ENCODE measurements around the gene PREX1. TPM values are rescaled to one million over a fixed set of nuclear protein-coding genes. Genes with fewer than 3 reads are reported as not detected.

PREX1 gene
- total RNA-seq, 1 donor from 2014 or later, result 235 TPM

DNA sequence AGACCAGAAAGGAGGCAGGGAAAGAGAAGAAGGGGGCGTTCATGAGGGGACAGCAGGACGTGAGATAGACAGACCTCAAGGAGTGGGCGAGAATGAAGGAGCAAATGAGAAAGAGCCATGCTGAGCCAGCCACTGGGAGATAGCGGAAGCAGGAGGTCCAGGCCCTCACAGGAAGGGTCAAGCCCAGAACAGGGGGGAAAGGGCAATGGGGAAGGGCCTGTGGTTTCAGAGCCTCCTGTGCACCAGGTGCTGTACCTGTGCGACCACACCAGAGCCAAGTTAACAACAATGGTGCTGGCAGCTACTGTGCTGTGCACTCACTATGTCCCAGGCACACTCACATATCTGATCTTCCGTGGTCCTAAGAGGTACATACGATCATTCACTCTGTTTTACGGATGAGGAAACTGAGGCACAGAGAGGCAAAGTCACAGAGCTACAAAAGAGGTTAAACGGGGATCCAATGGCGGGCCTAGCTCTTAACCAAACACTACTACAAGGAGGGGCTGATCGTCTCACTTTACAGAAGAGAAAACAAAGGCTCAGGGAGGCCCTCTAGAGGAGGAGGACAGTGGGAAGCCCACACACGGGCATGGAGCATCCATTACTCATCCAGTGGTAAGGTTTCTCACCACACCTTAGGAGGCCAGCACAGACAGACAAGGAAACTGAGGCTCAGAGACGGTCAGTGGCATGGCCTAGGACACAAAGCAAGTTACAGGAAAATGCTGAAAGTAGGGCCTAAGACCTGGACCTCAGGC lies 129.1 kb downstream of the PREX1 start:
- H3K27me3 Mint-ChIP-seq (ENCODE audit: unreplicated experiment), result peaks cover 14% of the 10 kb centered on the region
- H3K9me3 Mint-ChIP-seq (ENCODE audit: unreplicated experiment), result peaks cover 29% of the 10 kb centered on the region
- H3K4me1 Mint-ChIP-seq (ENCODE audit: low read depth, unreplicated experiment), result peaks cover 17% of the 10 kb centered on the region
- H3K4me3 Mint-ChIP-seq (ENCODE audit: unreplicated experiment), result no peak overlapping the region
- peaks cover 18% of the 10 kb centered on the region for H3K36me3 Mint-ChIP-seq (ENCODE audit: unreplicated experiment)
- no peak for DNase-seq
- TF ChIP-seq, protein P1, sequence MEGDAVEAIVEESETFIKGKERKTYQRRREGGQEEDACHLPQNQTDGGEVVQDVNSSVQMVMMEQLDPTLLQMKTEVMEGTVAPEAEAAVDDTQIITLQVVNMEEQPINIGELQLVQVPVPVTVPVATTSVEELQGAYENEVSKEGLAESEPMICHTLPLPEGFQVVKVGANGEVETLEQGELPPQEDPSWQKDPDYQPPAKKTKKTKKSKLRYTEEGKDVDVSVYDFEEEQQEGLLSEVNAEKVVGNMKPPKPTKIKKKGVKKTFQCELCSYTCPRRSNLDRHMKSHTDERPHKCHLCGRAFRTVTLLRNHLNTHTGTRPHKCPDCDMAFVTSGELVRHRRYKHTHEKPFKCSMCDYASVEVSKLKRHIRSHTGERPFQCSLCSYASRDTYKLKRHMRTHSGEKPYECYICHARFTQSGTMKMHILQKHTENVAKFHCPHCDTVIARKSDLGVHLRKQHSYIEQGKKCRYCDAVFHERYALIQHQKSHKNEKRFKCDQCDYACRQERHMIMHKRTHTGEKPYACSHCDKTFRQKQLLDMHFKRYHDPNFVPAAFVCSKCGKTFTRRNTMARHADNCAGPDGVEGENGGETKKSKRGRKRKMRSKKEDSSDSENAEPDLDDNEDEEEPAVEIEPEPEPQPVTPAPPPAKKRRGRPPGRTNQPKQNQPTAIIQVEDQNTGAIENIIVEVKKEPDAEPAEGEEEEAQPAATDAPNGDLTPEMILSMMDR (IDR thresholded peaks at IDR 0.05; ENCODE audit: partially characterized antibody, unreplicated experiment), result no peak
- peak overlapping the region; percentile 34 for H3K27ac Mint-ChIP-seq (ENCODE audit: unreplicated experiment)

DNA sequence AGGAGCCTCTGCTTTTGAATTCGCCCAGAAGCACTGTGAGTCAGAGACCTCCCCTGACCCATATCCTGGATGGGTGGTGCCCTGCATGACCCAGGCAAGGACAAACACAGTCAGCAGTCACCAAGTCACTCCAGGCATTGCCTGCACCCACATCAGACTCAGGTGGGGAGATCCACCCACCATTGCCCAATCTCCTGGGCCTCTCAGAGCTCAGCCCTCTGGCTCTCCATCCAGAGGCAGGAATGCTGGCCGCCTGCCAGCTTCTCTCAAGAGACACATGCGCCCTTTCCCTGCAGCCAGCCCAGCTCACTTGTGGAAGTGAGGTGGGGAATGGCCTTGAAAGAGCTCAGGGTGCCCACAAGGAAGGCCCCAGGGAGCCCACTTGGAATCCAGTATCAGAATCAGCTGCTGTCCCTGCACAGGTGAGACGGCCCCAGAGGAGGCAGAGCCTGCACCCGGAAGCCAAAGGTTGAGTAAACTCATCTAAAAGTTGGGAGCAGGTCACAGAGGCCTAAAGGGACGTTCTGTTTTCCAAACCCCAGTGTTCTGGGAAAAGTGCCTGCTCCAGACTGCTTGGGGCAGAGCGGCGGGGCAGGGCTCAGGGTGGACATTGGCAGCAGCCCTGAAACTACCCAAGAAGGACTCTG lies 129.8 kb downstream of the PREX1 start:
- peaks cover 14% of the 10 kb centered on the region for H3K27me3 Mint-ChIP-seq (ENCODE audit: unreplicated experiment)
- TF ChIP-seq, protein P1 (IDR thresholded peaks at IDR 0.05; ENCODE audit: partially characterized antibody, unreplicated experiment), result no peak
- DNase-seq, result no peak
- H3K9me3 Mint-ChIP-seq (ENCODE audit: unreplicated experiment), result peaks cover 29% of the 10 kb centered on the region
- peaks cover 18% of the 10 kb centered on the region for H3K36me3 Mint-ChIP-seq (ENCODE audit: unreplicated experiment)
- H3K27ac Mint-ChIP-seq (ENCODE audit: unreplicated experiment), result peak overlapping the region; percentile 34
- H3K4me3 Mint-ChIP-seq (ENCODE audit: unreplicated experiment), result no peak overlapping the region
- H3K4me1 Mint-ChIP-seq (ENCODE audit: low read depth, unreplicated experiment), result peaks cover 13% of the 10 kb centered on the region

DNA sequence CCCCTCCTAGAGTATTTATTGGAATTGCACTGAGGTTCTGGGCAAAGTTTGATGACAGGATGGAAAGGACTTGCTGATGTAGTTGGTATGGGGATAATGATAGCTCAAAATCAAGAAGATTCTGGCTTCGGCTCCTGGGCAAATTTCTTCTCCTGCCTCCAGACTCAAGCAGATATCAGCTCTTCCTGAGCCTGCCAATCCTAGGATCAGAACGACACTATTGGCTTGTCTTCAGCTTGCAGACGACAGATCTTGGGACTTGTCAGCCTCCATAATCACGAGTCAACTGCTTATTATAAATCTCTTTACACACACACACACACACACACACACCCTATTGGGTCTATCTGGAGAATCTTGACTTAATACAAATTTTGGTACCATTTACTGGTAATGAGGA lies 131.1 kb downstream of the PREX1 start:
- H3K27ac Mint-ChIP-seq (ENCODE audit: unreplicated experiment), result peak overlapping the region; percentile 64
- peaks cover 18% of the 10 kb centered on the region for H3K36me3 Mint-ChIP-seq (ENCODE audit: unreplicated experiment)
- peaks cover 9% of the 10 kb centered on the region for H3K4me1 Mint-ChIP-seq (ENCODE audit: low read depth, unreplicated experiment)
- peaks cover 25% of the 10 kb centered on the region for H3K9me3 Mint-ChIP-seq (ENCODE audit: unreplicated experiment)
- no peak overlapping the region for H3K4me3 Mint-ChIP-seq (ENCODE audit: unreplicated experiment)
- peaks cover 8% of the 10 kb centered on the region for H3K27me3 Mint-ChIP-seq (ENCODE audit: unreplicated experiment)
- TF ChIP-seq, protein P1 (IDR thresholded peaks at IDR 0.05; ENCODE audit: partially characterized antibody, unreplicated experiment), result no peak
- no peak for DNase-seq

DNA sequence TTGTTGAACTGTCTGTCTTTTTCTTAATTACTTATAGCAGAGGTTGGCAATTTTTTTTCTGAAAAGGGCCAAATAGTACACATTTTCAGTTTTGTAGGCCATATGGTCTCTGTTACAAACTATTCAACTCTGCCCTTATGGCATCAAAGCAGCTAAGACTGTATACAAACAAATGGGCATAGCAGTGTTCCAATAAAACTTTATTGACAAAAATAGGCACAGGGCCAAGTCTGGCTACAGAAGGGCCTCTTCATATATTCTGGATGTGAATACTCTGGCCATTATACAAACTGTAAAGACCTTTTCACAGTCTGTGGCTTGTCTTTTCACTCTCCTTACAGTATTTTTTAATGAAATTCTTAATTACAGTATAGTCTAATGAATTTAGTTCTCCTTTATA lies 132.1 kb downstream of the PREX1 start:
- H3K4me1 Mint-ChIP-seq (ENCODE audit: low read depth, unreplicated experiment), result peaks cover 9% of the 10 kb centered on the region
- H3K36me3 Mint-ChIP-seq (ENCODE audit: unreplicated experiment), result peaks cover 22% of the 10 kb centered on the region
- DNase-seq, result no peak
- TF ChIP-seq, protein P1 (IDR thresholded peaks at IDR 0.05; ENCODE audit: partially characterized antibody, unreplicated experiment), result no peak
- no peak overlapping the region for H3K4me3 Mint-ChIP-seq (ENCODE audit: unreplicated experiment)
- H3K27me3 Mint-ChIP-seq (ENCODE audit: unreplicated experiment), result peaks cover 11% of the 10 kb centered on the region
- peaks cover 25% of the 10 kb centered on the region for H3K9me3 Mint-ChIP-seq (ENCODE audit: unreplicated experiment)
- no peak overlapping the region for H3K27ac Mint-ChIP-seq (ENCODE audit: unreplicated experiment)

DNA sequence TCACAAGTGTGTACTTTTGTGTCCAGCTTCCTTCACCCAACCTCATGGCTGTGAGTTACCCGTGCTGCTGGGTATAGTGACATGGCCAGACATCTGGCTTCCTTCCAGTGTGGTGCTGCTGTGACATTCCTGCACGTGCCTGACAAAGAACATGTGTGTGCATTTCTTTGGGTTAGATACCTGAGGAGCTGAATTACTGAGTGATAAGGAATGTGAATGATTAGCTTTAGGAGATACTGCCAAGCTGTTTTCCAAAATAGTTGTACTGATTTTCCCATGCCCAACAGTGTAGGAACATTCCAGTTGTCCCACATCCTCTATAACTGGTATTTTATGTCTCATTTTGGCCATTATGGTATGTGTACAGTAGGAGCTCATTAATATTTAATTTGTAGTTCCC lies 132.5 kb downstream of the PREX1 start:
- H3K9me3 Mint-ChIP-seq (ENCODE audit: unreplicated experiment), result peaks cover 27% of the 10 kb centered on the region
- TF ChIP-seq, protein P1 (IDR thresholded peaks at IDR 0.05; ENCODE audit: partially characterized antibody, unreplicated experiment), result no peak
- H3K27me3 Mint-ChIP-seq (ENCODE audit: unreplicated experiment), result peaks cover 11% of the 10 kb centered on the region
- peaks cover 24% of the 10 kb centered on the region for H3K36me3 Mint-ChIP-seq (ENCODE audit: unreplicated experiment)
- no peak overlapping the region for H3K27ac Mint-ChIP-seq (ENCODE audit: unreplicated experiment)
- H3K4me3 Mint-ChIP-seq (ENCODE audit: unreplicated experiment), result no peak overlapping the region
- H3K4me1 Mint-ChIP-seq (ENCODE audit: low read depth, unreplicated experiment), result peaks cover 9% of the 10 kb centered on the region
- no peak for DNase-seq
